Progenitor cell of endocrine pancreas (in vitro differentiated cells): Measurements from ENCODE around the gene ZDHHC3. TPM values are rescaled to one million over a fixed set of nuclear protein-coding genes. Genes with fewer than 3 reads are reported as not detected.

Source experiments
- DNase-seq: peaks from one replicate; pipeline ENCODE4 v3.0.0; 2021; ENCODE audit warnings: low spot score; ENCODE audit not compliant: unreplicated experiment
- H3K27ac Mint-ChIP-seq: 2 replicates; pipeline ENCODE4 v1.8.0; 2021; ENCODE audit warnings: mild to moderate bottlenecking, moderate library complexity, mixed read lengths
- H3K27me3 Mint-ChIP-seq: 2 replicates; pipeline ENCODE4 v1.8.0; 2021; ENCODE audit warnings: mixed read lengths
- H3K36me3 Mint-ChIP-seq: 2 replicates; pipeline ENCODE4 v1.8.0; 2022; ENCODE audit warnings: mixed read lengths; ENCODE audit not compliant: insufficient read depth
- H3K4me1 Mint-ChIP-seq: 2 replicates; pipeline ENCODE4 v1.8.0; 2021; ENCODE audit warnings: low read depth, mixed read lengths
- H3K4me3 Mint-ChIP-seq: 2 replicates; pipeline ENCODE4 v1.8.0; 2021; ENCODE audit warnings: low read depth, mild to moderate bottlenecking, moderate library complexity, mixed read lengths
- H3K9me3 Mint-ChIP-seq: 2 replicates; pipeline ENCODE4 v1.8.0; 2021; ENCODE audit warnings: low read depth, mixed read lengths
- CTCF ChIP-seq: fragments of 200-600 bp; sonication (generic); IDR thresholded peaks from one replicate; pipeline ENCODE4 v1.5.0; 2021; ENCODE audit warnings: antibody characterized with exemption, mild to moderate bottlenecking; ENCODE audit not compliant: unreplicated experiment
- total RNA-seq: library from RNA; stranded (reverse); gene quantifications from 2 replicates; pipeline ENCODE4 v1.2.1, GENCODE V29; 2021

The ZDHHC3 gene
- total RNA-seq, 1 donor from 2014 or later: 64.9 TPM

- Mint-ChIP-seq H3K27ac (no peak overlapping the region), H3K4me1 (peaks cover 6% of the 10 kb centered on the region), H3K9me3 (no peaks in the 10 kb centered on the region), H3K36me3 (no peaks in the 10 kb centered on the region), H3K27me3 (no peaks in the 10 kb centered on the region), H3K4me3 (no peak overlapping the region)
- TF ChIP-seq CTCF: no peak
- no peak for DNase-seq
These were observed 17.6 kb downstream of the ZDHHC3 start for GRCh38 chr3:44958386-44958785.

GRCh38 chr3:44957986-44958385 is 18.0 kb downstream of the ZDHHC3 start:
- H3K4me1 Mint-ChIP-seq: peaks cover 2% of the 10 kb centered on the region
- TF ChIP-seq CTCF: no peak
- no peaks in the 10 kb centered on the region for H3K27me3 Mint-ChIP-seq
- H3K9me3 Mint-ChIP-seq: no peaks in the 10 kb centered on the region
- H3K36me3 Mint-ChIP-seq: no peaks in the 10 kb centered on the region
- no peak overlapping the region for H3K27ac Mint-ChIP-seq
- H3K4me3 Mint-ChIP-seq: no peak overlapping the region
- no peak for DNase-seq

GRCh38 chr3:44955917-44956316 is 20.1 kb downstream of the ZDHHC3 start:
- no peaks in the 10 kb centered on the region for H3K27me3 Mint-ChIP-seq
- no peaks in the 10 kb centered on the region for H3K4me1 Mint-ChIP-seq
- no peaks in the 10 kb centered on the region for H3K9me3 Mint-ChIP-seq
- no peak overlapping the region for H3K4me3 Mint-ChIP-seq
- no peak overlapping the region for H3K27ac Mint-ChIP-seq
- TF ChIP-seq CTCF: no peak
- H3K36me3 Mint-ChIP-seq: peaks cover 2% of the 10 kb centered on the region
- no peak for DNase-seq

- no peak for TF ChIP-seq CTCF
- Mint-ChIP-seq H3K36me3 (peaks cover 2% of the 10 kb centered on the region), H3K27ac (no peak overlapping the region), H3K27me3 (no peaks in the 10 kb centered on the region), H3K4me3 (no peak overlapping the region), H3K9me3 (no peaks in the 10 kb centered on the region), H3K4me1 (no peaks in the 10 kb centered on the region)
- no peak for DNase-seq
These were observed 21.0 kb downstream of the ZDHHC3 start for GRCh38 chr3:44954962-44955361.

- TF ChIP-seq CTCF: no peak
- Mint-ChIP-seq H3K27me3 (no peaks in the 10 kb centered on the region), H3K9me3 (no peaks in the 10 kb centered on the region), H3K4me1 (no peaks in the 10 kb centered on the region), H3K27ac (no peak overlapping the region), H3K4me3 (no peak overlapping the region), H3K36me3 (peaks cover 2% of the 10 kb centered on the region)
- no peak for DNase-seq
These were observed 21.7 kb downstream of the ZDHHC3 start for GRCh38 chr3:44954304-44954703.
